Sigmoid colon (tissue), 4 donors: Measurements from ENCODE around the gene TTLL11.

Experiments
- CTCF ChIP-seq, 4 experiments: fragments of 450-650 bp in 3 of 4; fragments of 200-600 bp in 1 of 4; IDR thresholded peaks; one replicate each; pipeline ENCODE4 v1.5.1; 2016 to 2019; ENCODE audit warnings: antibody characterized with exemption in 4 of 4, mild to moderate bottlenecking in 3 of 4, moderate library complexity in 2 of 4
- POLR2AphosphoS5 ChIP-seq, 4 donors: sonication (generic); formaldehyde crosslinking; IDR thresholded peaks; one replicate each; pipeline ENCODE4 v1.6.1; 2017; ENCODE audit warnings: antibody characterized with exemption in 4 of 4

GRCh38 chr9:121798941-121799340 lies 294.2 kb downstream of the TTLL11 start:
- TF ChIP-seq CTCF (IDR thresholded peaks at IDR 0.05) (no peak), POLR2AphosphoS5 (IDR thresholded peaks at IDR 0.05) (no peak)
